Osteoblast (primary cell): ENCODE data around the gene KRT8. TPM values are rescaled to one million over a fixed set of nuclear protein-coding genes. Genes with fewer than 3 reads are reported as not detected.

ENCODE experiments used
- DNase-seq: peaks from one replicate; pipeline ENCODE4 v3.0.0; 2011; ENCODE audit warnings: low spot score, mixed read lengths; ENCODE audit not compliant: insufficient read length; ENCODE audit errors: missing footprints
- H2AFZ ChIP-seq: 2 replicates; pipeline ENCODE4 v1.6.0; 2011; ENCODE audit warnings: mild to moderate bottlenecking, low read length
- H3K27ac ChIP-seq: 2 replicates; pipeline ENCODE4 v1.5.1; 2011; ENCODE audit warnings: mild to moderate bottlenecking, low read depth, low read length, moderate library complexity
- H3K27me3 ChIP-seq: 2 replicates; pipeline ENCODE4 v1.6.0; 2012; ENCODE audit warnings: mild to moderate bottlenecking, control low read depth, inconsistent platforms, low read length, moderate library complexity; ENCODE audit not compliant: insufficient read depth
- H3K36me3 ChIP-seq: 2 replicates; pipeline ENCODE4 v1.5.1; 2011; ENCODE audit warnings: mild to moderate bottlenecking, low read length, control low read depth, moderate library complexity; ENCODE audit not compliant: insufficient read depth
- H3K4me1 ChIP-seq: 2 replicates; pipeline ENCODE4 v1.5.1; 2011; ENCODE audit warnings: mild to moderate bottlenecking, low read length, control low read depth, moderate library complexity; ENCODE audit not compliant: insufficient read depth
- H3K4me2 ChIP-seq: 2 replicates; pipeline ENCODE4 v1.6.0; 2011; ENCODE audit warnings: mild to moderate bottlenecking, low read length; ENCODE audit not compliant: insufficient read depth
- H3K4me3 ChIP-seq: fragments of 200-600 bp; sonication (generic); 3 replicates; pipeline ENCODE4 v1.5.1; 2012; ENCODE audit warnings: mild to moderate bottlenecking, low read length, inconsistent platforms; ENCODE audit not compliant: insufficient read depth
- H3K79me2 ChIP-seq: 2 replicates; pipeline ENCODE4 v1.6.0; 2012; ENCODE audit warnings: mild to moderate bottlenecking, low read length, control low read depth, inconsistent platforms; ENCODE audit not compliant: insufficient read depth
- H3K9me3 ChIP-seq: 2 replicates; pipeline ENCODE4 v1.5.1; 2011; ENCODE audit warnings: low read depth, low read length, control low read depth
- H4K20me1 ChIP-seq: 2 replicates; pipeline ENCODE4 v1.6.0; 2012; ENCODE audit warnings: mild to moderate bottlenecking, low read length, control low read depth; ENCODE audit not compliant: insufficient read depth
- CTCF ChIP-seq: IDR thresholded peaks from 2 replicates; pipeline ENCODE4 v1.5.1; 2011; ENCODE audit warnings: mild to moderate bottlenecking, low read depth, low read length, moderate library complexity; ENCODE audit errors: extremely low read depth
- total RNA-seq: library from RNA; depleted of rRNA; stranded (reverse); fragments of >200 nt; gene quantifications from 2 replicates; pipeline ENCODE4 v1.2.3, GENCODE V29; 2012

KRT8 gene
- total RNA-seq, 1 donor = 5.1 TPM

- peak overlapping the region; percentile 42 for H2AFZ ChIP-seq
- H3K4me2 ChIP-seq = peak overlapping the region; percentile 60
- no peaks in the 10 kb centered on the region for H3K79me2 ChIP-seq
- no peaks in the 10 kb centered on the region for H4K20me1 ChIP-seq
- peak overlapping the region; percentile 95 for H3K27ac ChIP-seq
- H3K4me3 ChIP-seq = peak overlapping the region; percentile 11
- DNase-seq = peak; percentile 92
- no peaks in the 10 kb centered on the region for H3K36me3 ChIP-seq
- no peak for TF ChIP-seq CTCF
- H3K9me3 ChIP-seq = no peaks in the 10 kb centered on the region
- peaks cover 33% of the 10 kb centered on the region for H3K4me1 ChIP-seq
- H3K27me3 ChIP-seq = no peaks in the 10 kb centered on the region
Measured at GRCh38 chr12:52924764-52925716, 20.2 kb upstream of the KRT8 start.

GRCh38 chr12:52921488-52922165, 16.8 kb upstream of the KRT8 start:
- Histone ChIP-seq H4K20me1 (no peaks in the 10 kb centered on the region), H2AFZ (no peak overlapping the region), H3K4me3 (no peak overlapping the region), H3K9me3 (no peaks in the 10 kb centered on the region), H3K36me3 (no peaks in the 10 kb centered on the region), H3K27ac (no peak overlapping the region), H3K79me2 (no peaks in the 10 kb centered on the region), H3K4me1 (peaks cover 23% of the 10 kb centered on the region), H3K4me2 (no peak overlapping the region), H3K27me3 (peaks cover under 1% of the 10 kb centered on the region)
- no peak for DNase-seq
- no peak for TF ChIP-seq CTCF

DNA sequence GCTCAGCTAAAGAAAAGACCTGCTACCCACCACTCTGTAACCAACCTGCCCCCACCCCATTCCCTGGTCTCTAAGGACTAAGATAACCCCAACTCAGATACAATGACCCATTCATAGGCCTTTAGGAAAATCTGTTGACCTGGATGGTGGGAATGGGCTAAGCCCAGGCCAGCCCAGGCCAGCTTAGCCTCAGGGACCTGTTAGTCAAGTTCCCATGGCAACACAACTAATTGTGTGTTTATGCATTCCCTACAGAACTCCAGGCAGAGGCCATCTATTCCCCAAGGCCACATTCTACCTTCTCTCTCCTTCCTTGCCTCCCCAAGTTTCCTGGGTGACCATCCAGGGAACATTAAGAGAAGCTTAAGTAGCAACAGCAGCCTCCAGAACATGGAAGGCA, 16.1 kb upstream of the KRT8 start:
- H3K4me1 ChIP-seq = peaks cover 16% of the 10 kb centered on the region
- H3K79me2 ChIP-seq = no peaks in the 10 kb centered on the region
- H3K27ac ChIP-seq = no peak overlapping the region
- peaks cover 3% of the 10 kb centered on the region for H3K27me3 ChIP-seq
- DNase-seq = peak; percentile 38
- no peak for TF ChIP-seq CTCF
- no peak overlapping the region for H3K4me2 ChIP-seq
- H2AFZ ChIP-seq = no peak overlapping the region
- H3K36me3 ChIP-seq = no peaks in the 10 kb centered on the region
- no peak overlapping the region for H3K4me3 ChIP-seq
- H3K9me3 ChIP-seq = no peaks in the 10 kb centered on the region
- H4K20me1 ChIP-seq = no peaks in the 10 kb centered on the region

DNA sequence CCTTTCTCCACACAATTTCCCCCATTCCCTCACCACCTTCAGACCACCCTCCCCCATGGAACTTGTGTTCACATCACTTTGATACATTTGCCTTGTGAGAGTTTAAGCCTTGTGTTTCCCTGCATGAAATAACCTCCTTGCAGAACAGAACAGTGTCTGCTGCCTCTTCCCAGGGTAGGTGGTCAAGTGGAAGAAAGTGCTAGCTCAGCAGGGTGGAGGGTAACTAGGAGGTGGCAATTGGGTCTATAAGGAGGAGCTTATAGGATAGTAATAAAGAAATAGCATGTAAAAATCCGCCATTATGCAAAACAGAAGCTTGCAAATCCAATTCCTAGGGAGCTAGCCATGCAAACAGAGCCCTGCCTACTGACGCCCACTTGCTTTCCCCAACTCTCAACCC, 13.9 kb upstream of the KRT8 start:
- no peaks in the 10 kb centered on the region for H3K36me3 ChIP-seq

More for the DNA sequence above, 13.9 kb upstream of the KRT8 start:
- peak; percentile 45 for DNase-seq
- no peak overlapping the region for H3K4me2 ChIP-seq
- no peaks in the 10 kb centered on the region for H3K9me3 ChIP-seq
- H3K79me2 ChIP-seq = no peaks in the 10 kb centered on the region
- TF ChIP-seq CTCF = no peak
- no peak overlapping the region for H3K4me3 ChIP-seq
- H3K27me3 ChIP-seq = peaks cover 3% of the 10 kb centered on the region
- no peaks in the 10 kb centered on the region for H4K20me1 ChIP-seq
- no peaks in the 10 kb centered on the region for H3K4me1 ChIP-seq
- H3K27ac ChIP-seq = no peak overlapping the region
- no peak overlapping the region for H2AFZ ChIP-seq
